Choroid plexus epithelial cell (primary cell): ENCODE measurements around the gene ARSA.

ENCODE experiments used
- DNase-seq: peaks from one replicate; pipeline ENCODE4 v3.0.0-alpha.2; 2010; ENCODE audit warnings: low read depth
- H3K4me3 ChIP-seq: 2 replicates; pipeline ENCODE4 v1.5.1; 2011; ENCODE audit warnings: low read depth, mild to moderate bottlenecking, control low read depth, low read length, moderate library complexity
- CTCF ChIP-seq: conservative IDR thresholded peaks from 2 replicates; pipeline ENCODE4 v1.5.1; 2011; ENCODE audit warnings: low read depth, mild to moderate bottlenecking, control low read depth, inconsistent platforms, low read length, moderate library complexity

The ARSA gene

GRCh38 chr22:50577987-50578775 is 49.8 kb downstream of the ARSA start, which contains the start of gene CPT1B:
Gene CPT1B, minus strand, starts transcription at chr22:50578427. Its CDS starts 512 bp downstream, at chr22:50577915.
- DNase-seq = peak; percentile 13
- no peak for TF ChIP-seq CTCF
- no peak within 1 kb of the TSS for H3K4me3 ChIP-seq

- H3K4me3 ChIP-seq = no peak overlapping the region
- TF ChIP-seq CTCF = no peak
- DNase-seq = no peak
These were observed 50.3 kb downstream of the ARSA start for GRCh38 chr22:50577697-50577986.

- H3K4me3 ChIP-seq = no peak overlapping the region
- no peak for TF ChIP-seq CTCF
- no peak for DNase-seq
These were observed 50.9 kb downstream of the ARSA start for GRCh38 chr22:50576806-50577696.

- DNase-seq = peak; percentile 72
- H3K4me3 ChIP-seq = no peak overlapping the region
- peak; percentile 68 for TF ChIP-seq CTCF
These were observed 51.9 kb downstream of the ARSA start for GRCh38 chr22:50576070-50576469.

GRCh38 chr22:50575426-50575941 is 52.5 kb downstream of the ARSA start:
- no peak overlapping the region for H3K4me3 ChIP-seq
- TF ChIP-seq CTCF = no peak
- DNase-seq = no peak
